Nucleus accumbens (tissue), 56 donors: ENCODE measurements around the gene COX8A.

ENCODE experiments used
- DNase-seq, 56 donors: peaks; one replicate each; lab custom pipeline; 2025; lab: John Stamatoyannopoulos, UW

The COX8A gene

GRCh38 chr11:64000740-64001483 lies 26.5 kb downstream of the COX8A start:
- peak in 1 of 56 donors; percentile 8 for DNase-seq

GRCh38 chr11:64001484-64002420 lies 27.3 kb downstream of the COX8A start:
- peak in 2 of 56 donors; percentile 3 to 17 for DNase-seq

- no peak for DNase-seq
Observed at GRCh38 chr11:64003807-64004589, 29.6 kb downstream of the COX8A start.

- DNase-seq = no peak
Observed at GRCh38 chr11:64004590-64004984, 30.2 kb downstream of the COX8A start.

GRCh38 chr11:64005691-64006090 lies 31.3 kb downstream of the COX8A start:
- DNase-seq = no peak

GRCh38 chr11:64006398-64006797 lies 32.0 kb downstream of the COX8A start:
- no peak for DNase-seq

- DNase-seq = no peak
Observed at GRCh38 chr11:64007160-64007628, 32.8 kb downstream of the COX8A start.

- DNase-seq = peak in 35 of 56 donors; percentile 12 to 75 (median 33)
Observed at GRCh38 chr11:64007629-64008282, 33.3 kb downstream of the COX8A start.

GRCh38 chr11:64008283-64008913 lies 34.0 kb downstream of the COX8A start:
- no peak for DNase-seq

- DNase-seq = no peak
Observed at GRCh38 chr11:64008914-64009633, 34.7 kb downstream of the COX8A start.

- DNase-seq = no peak
Observed at GRCh38 chr11:64009710-64010109, 35.3 kb downstream of the COX8A start.

- DNase-seq = no peak
Observed at GRCh38 chr11:64010783-64011182, 36.4 kb downstream of the COX8A start.

- DNase-seq = no peak
Observed at GRCh38 chr11:64011371-64011770, 37.0 kb downstream of the COX8A start.

- DNase-seq = no peak
Observed at GRCh38 chr11:64013141-64013896, 38.9 kb downstream of the COX8A start.

GRCh38 chr11:64014356-64014755 lies 39.9 kb downstream of the COX8A start:
- DNase-seq = no peak

GRCh38 chr11:64015510-64015909 lies 41.1 kb downstream of the COX8A start:
- DNase-seq = no peak

GRCh38 chr11:64015935-64016845 lies 41.8 kb downstream of the COX8A start:
- peak in 22 of 56 donors; percentile 6 to 72 (median 36) for DNase-seq
